HepG2 (cell line): ENCODE results near the gene STK39. TPM values are rescaled to one million over a fixed set of nuclear protein-coding genes. Genes with fewer than 3 reads are reported as not detected.
A peak's percentile ranks its signal among the peaks of the same experiment; 100 is the strongest.

Source experiments
- CAMTA2 ChIP-seq: sonication (generic); formaldehyde crosslinking; IDR thresholded peaks from 2 replicates; pipeline ENCODE4 v1.4.0; 2020; ENCODE audit warnings: mild to moderate bottlenecking, missing genetic modification reagents, borderline replicate concordance
- NONO ChIP-seq, 2 experiments: fragments of 450-650 bp in 1 of 2; sonication (generic) in 1 of 2; formaldehyde crosslinking in 1 of 2; IDR thresholded peaks in 1 of 2; conservative IDR thresholded peaks in 1 of 2; 2 replicates each; pipeline versions ENCODE4 v1.6.1 to v1.8.0; 2017 to 2022; ENCODE audit warnings: mild to moderate bottlenecking in 1 of 2, missing genetic modification reagents in 1 of 2, moderate library complexity in 1 of 2
- PAWR ChIP-seq: sonication (generic); formaldehyde crosslinking; IDR thresholded peaks from 2 replicates; pipeline ENCODE4 v1.4.0; 2020; ENCODE audit warnings: missing genetic modification reagents, mild to moderate bottlenecking, borderline replicate concordance
- RELA ChIP-seq: sonication (generic); formaldehyde crosslinking; IDR thresholded peaks from 2 replicates; pipeline ENCODE4 v1.4.0; 2020; ENCODE audit warnings: missing genetic modification reagents
- RNF2 ChIP-seq: fragments of 450-650 bp; conservative IDR thresholded peaks from 2 replicates; pipeline ENCODE4 v1.6.1; 2016; ENCODE audit warnings: low read depth
- TMF1 ChIP-seq: sonication (generic); formaldehyde crosslinking; IDR thresholded peaks from 2 replicates; pipeline ENCODE4 v1.8.1; 2022; ENCODE audit warnings: low read depth, missing genetic modification reagents
- ZBTB38 ChIP-seq: sonication (generic); formaldehyde crosslinking; IDR thresholded peaks from 2 replicates; pipeline ENCODE4 v1.5.1; 2020; ENCODE audit warnings: mild to moderate bottlenecking, missing genetic modification reagents
- ZBTB49 ChIP-seq: sonication (generic); formaldehyde crosslinking; IDR thresholded peaks from 2 replicates; pipeline ENCODE4 v1.4.0; 2020; ENCODE audit warnings: missing genetic modification reagents, borderline replicate concordance
- ZKSCAN5 ChIP-seq: sonication (generic); formaldehyde crosslinking; IDR thresholded peaks from 2 replicates; pipeline ENCODE4 v1.5.1; 2020; ENCODE audit warnings: mild to moderate bottlenecking, missing genetic modification reagents
- ZNF276 ChIP-seq: sonication (generic); formaldehyde crosslinking; IDR thresholded peaks from 2 replicates; pipeline ENCODE4 v1.4.0; 2020; ENCODE audit warnings: mild to moderate bottlenecking, low read depth, missing genetic modification reagents
- ZNF331 ChIP-seq: sonication (generic); formaldehyde crosslinking; IDR thresholded peaks from 2 replicates; pipeline ENCODE4 v1.4.0; 2020; ENCODE audit warnings: missing genetic modification reagents
- ZNF879 ChIP-seq: sonication (generic); formaldehyde crosslinking; IDR thresholded peaks from 2 replicates; pipeline ENCODE4 v1.8.1; 2023; ENCODE audit warnings: missing genetic modification reagents
- ZSCAN9 ChIP-seq: IDR thresholded peaks from 2 replicates; pipeline ENCODE4 v1.6.1; 2016; ENCODE audit warnings: borderline replicate concordance
- polyA plus RNA-seq, 8 experiments: library from polyadenylated mRNA; depleted of rRNA in 3 of 8; stranded (reverse) in 7 of 8; unstranded in 1 of 8; fragments of >200 nt; fragmentation: Illumina TruSeq in 4 of 8; extraction: Trizol in 4 of 8; gene quantifications; 2 replicates each; pipeline versions ENCODE4 v1.2.1 to v1.2.3, GENCODE V29; 2011 to 2016; ENCODE audit warnings: low read depth in 4 of 8, missing spikeins in 1 of 8, mixed read lengths in 1 of 8; ENCODE audit not compliant: insufficient read depth in 1 of 8
- total RNA-seq, 5 experiments: library from RNA; depleted of rRNA; stranded (reverse); fragments of >200 nt; fragmentation: Illumina TruSeq; extraction: Trizol; gene quantifications; 2 replicates each; pipeline ENCODE4 v1.2.3, GENCODE V29; 2016; ENCODE audit warnings: low read depth in 1 of 5
- TF ChIP-seq, protein P1 (sequence below), 2 experiments: sonication (generic) in 1 of 2; formaldehyde crosslinking in 1 of 2; IDR thresholded peaks; 2 replicates each; pipeline versions ENCODE4 v1.4.0 to v1.6.1; 2018 to 2020; ENCODE audit warnings: missing genetic modification reagents in 2 of 2, borderline replicate concordance in 1 of 2, low read depth in 1 of 2, mild to moderate bottlenecking in 1 of 2, missing biosample characterization in 1 of 2
- TF ChIP-seq, protein P2 (sequence below): sonication (generic); formaldehyde crosslinking; IDR thresholded peaks from 2 replicates; pipeline ENCODE4 v1.5.0; 2020; ENCODE audit warnings: missing genetic modification reagents, mild to moderate bottlenecking, borderline replicate concordance

Gene STK39
- total and polyA plus RNA-seq, 2 of the 13 experiments (the other 11 are each of a cell fraction or from before 2014, with no cell fraction given), result 27.3 to 38.4 TPM

DNA sequence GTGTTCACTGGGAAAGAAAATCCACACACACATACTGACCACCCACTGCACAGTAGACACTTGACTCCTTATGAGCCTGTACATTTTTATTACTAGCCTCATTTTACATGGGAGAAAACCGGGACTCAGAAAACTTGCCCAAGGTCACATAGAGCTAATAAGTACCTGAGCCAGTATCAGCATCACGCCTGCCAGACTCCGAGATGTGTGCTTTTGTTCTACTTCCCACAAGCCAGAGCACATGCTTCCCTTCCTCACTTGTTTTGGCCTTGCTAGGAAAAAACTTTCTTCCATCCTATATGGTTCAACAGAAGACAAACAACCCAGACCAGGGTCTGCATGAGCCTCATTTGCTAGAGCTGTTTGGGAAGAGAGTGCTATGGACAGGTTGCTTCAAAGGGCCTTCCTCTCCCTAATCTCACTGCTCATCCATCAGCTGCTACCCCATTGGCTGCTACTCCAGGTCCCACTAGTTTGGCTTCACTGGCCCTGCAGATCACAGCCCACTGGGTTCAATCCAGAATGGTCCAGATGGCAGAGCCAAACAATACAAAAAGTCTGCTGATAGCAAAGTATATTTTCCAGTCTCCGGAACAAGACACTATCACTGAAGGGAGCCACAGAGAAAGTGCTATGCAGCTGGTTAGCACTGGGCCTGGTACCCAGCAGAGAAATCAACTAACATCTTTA is 63.9 kb downstream of the STK39 start (continued):
- TF ChIP-seq ZNF879 (CRISPR knock-in tag) (no peak), ZBTB38 (CRISPR knock-in tag) (no peak), NONO (IDR thresholded peaks at IDR 0.05) (no peak), NONO (CRISPR knock-in tag; conservative IDR thresholded peaks at IDR 0.05) (no peak), CAMTA2 (CRISPR knock-in tag) (0 out of 2 replicates have a peak, but pooled peaks have one; percentile 41), ZSCAN9 (CRISPR knock-in tag) (no peak), RNF2 (no peak), RELA (CRISPR knock-in tag) (no peak), PAWR (CRISPR knock-in tag) (no peak), TMF1 (CRISPR knock-in tag) (no peak), ZKSCAN5 (no peak), ZBTB49 (CRISPR knock-in tag) (no peak), ZNF331 (CRISPR knock-in tag) (no peak; the same call in 1 of the 2 replicates), ZNF276 (CRISPR knock-in tag) (no peak)
- TF ChIP-seq, protein P1, sequence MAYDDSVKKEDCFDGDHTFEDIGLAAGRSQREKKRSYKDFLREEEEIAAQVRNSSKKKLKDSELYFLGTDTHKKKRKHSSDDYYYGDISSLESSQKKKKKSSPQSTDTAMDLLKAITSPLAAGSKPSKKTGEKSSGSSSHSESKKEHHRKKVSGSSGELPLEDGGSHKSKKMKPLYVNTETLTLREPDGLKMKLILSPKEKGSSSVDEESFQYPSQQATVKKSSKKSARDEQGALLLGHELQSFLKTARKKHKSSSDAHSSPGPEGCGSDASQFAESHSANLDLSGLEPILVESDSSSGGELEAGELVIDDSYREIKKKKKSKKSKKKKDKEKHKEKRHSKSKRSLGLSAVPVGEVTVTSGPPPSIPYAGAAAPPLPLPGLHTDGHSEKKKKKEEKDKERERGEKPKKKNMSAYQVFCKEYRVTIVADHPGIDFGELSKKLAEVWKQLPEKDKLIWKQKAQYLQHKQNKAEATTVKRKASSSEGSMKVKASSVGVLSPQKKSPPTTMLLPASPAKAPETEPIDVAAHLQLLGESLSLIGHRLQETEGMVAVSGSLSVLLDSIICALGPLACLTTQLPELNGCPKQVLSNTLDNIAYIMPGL (CRISPR knock-in tag; IDR thresholded peaks at IDR 0.05; ENCODE audit: borderline replicate concordance in 1 of 2, low read depth in 1 of 2), result no peak
- TF ChIP-seq, protein P2, sequence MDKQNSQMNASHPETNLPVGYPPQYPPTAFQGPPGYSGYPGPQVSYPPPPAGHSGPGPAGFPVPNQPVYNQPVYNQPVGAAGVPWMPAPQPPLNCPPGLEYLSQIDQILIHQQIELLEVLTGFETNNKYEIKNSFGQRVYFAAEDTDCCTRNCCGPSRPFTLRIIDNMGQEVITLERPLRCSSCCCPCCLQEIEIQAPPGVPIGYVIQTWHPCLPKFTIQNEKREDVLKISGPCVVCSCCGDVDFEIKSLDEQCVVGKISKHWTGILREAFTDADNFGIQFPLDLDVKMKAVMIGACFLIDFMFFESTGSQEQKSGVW (CRISPR knock-in tag), result no peak
